ENCODE measurements around the gene PPP2R3A.
"Not testable (repeated sequence)": the region's sequence is repeated elsewhere in the genome, so short reads cannot be mapped to it uniquely, and the experiment has no call there.

PPP2R3A gene

DNA sequence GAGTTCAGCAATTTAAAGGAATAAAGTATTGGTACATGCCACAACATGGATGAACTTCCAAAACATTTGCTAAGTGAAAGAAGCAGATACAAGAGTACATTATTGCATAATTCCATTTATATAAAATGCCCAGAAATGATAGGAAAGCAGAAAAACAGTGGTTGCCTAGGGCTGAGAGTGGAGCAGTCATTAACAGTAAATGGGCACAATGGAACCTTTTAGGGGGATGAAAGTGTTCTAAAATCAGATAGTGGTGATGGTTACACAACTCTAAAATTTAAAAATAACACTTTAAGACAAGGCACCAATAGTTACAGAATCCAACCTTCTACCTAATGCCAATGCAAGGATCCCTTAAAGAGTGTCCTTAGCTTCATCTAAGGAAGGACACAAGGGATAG, 196.0 kb downstream of the PPP2R3A start:
- DNase-seq = no peak

DNA sequence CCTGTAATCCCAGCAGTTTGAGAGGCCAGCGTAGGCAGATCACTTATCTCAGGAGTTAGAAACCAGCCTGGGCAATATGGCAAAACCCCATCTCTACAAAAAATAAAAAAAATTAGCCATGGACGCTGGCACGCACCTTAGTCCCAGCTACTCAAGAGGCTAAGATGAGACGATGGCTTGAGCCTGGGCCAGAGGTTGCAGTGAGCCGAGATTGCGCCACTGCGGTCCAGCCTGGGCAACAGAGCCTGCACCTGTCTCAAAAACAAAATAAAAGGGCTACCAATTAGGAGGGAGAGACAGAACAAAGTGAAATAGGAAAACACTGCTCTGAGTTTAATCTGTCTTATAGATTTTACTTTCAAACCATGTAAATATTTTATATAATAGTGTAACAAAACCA, 196.8 kb downstream of the PPP2R3A start:
- DNase-seq = no peak

DNA sequence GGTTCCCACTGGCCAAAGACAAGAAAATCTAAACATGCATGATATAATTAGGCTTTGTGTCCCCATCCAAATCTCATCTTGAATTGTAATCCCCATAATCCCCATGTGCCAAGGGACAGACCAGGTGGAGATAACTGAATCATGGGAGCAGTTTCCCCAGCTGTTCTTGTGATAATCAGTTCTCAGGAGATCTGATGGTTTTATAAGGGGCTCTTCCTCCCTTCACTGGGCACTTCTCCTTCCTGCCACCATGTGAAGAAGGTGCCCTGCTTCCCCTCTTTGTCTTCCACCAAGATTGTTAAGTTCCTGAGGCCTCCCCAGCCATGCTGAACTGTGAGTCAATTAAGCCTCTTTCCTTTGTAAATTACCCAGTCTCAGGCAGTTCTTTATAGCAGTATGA, 198.1 kb downstream of the PPP2R3A start:
- DNase-seq = peak; percentile 99

DNA sequence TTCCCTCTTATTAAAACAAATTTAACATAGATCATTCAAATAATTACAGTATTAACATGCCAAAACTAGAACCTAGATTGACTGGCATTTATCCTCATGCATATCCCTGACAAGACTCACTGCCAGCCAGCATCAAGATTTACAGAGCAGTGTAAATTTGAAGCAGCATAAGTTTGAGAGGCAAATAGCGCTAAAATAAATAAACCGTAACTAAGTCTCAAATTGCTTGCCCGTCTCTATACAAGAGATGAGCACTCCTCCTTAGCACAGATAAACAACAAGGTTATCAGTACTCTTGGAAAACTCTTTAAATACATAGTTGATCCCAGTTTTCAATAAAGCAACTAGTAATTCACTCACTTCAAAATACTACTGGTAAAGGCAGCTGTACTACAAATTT, 201.0 kb downstream of the PPP2R3A start:
- peak; percentile 24 for DNase-seq

DNA sequence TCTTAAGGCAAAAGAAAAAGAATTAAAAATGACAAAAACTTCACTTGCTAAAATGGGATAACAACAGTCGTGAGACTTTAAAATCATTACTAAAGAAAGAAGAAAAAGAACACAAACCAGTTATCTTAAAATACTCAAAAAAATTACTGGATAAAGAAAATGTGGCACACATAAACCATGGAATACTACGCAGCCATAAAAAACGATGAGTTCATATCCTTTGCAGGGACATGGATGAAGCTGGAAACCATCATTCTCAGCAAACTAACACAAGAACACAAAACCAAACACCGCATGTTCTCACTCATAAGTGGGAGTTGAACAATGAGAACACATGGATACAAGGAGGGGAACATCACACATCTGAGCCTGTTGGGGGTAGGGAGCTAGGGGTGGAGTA, 202.7 kb downstream of the PPP2R3A start:
- DNase-seq = not testable (repeated sequence)

DNA sequence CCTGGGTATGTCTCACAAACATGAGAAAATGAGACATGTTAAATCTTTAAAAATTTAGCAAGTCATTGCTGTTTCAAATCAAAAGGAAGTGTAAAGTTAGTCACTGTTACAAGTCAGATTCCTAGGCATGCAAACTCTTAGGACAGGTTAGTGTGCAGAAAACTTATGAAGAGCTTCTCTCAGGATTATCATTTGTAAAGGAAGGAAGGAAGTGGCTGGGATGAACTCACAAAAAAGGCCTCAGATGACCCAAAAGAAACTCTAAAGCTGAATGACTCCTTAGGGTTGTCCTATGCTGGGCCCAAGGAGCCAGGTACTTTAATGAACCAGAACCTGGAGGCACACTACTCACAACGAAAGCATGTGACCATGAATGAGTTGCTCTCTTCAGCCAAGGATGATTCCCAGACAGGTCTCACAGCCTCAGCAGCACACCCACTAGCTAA, 205.6 kb downstream of the PPP2R3A start:
- no peak for DNase-seq

DNA sequence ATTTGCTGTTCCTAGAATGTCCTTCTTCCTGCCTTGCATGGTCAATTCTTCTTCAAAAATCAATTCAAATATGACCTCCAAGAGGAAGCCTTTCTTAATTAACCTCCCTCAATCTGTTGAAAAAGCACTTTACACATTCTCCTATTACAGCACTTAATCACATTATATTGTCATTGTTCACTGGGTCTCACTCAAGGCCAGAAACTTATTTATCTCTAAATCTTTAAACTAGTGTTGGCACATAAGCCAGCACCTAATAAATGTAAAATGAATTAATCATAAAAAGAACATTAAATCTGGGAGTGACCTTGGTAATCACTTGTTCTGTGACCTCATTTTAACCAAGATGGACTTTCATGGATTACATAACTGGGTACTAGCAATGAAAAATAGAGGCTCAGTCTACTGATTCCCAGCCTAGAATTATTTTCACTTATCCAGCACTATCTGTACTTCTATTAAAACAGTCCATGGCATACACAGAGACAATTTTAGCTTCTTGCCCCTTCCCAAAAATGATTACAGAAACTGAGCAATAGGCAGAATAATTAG, 208.5 kb downstream of the PPP2R3A start:
- DNase-seq = peak; percentile 59

DNA sequence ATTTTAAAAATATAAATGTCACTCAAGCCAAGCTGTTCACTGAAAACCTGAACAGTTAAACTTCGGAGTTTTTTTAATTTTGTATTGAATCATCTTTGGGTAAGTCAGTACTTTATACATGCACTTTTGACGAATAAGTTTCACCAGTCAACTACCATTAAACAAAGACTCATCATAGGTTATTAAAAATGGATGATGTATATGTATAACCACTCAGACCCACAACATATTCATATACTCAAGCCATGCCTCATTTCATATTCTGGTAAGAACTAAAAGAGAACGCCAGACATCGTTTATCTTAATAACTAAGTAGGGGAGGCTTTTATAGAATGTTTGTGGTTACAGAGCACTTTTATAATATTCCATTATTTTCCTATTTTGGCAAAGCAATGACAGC, 212.3 kb downstream of the PPP2R3A start:
- DNase-seq = no peak

DNA sequence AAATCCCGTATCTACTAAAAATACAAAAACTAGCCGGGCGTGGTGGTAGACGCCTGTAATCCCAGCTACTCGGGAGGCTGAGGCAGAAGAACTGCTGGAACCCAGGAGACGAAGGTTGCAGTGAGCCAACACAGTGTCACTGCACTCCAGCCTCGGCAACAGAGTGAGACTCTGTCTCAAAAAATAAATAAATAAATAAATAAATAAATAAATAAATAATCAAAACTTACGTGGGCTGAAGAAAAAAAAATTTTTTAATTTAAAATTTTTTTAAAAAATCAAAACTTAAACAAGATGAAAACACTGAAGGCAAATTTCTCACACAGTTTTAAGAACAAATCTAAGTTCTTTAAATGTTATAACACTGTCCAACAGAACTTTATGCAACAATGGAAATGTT, 216.2 kb downstream of the PPP2R3A start:
- no peak for DNase-seq

DNA sequence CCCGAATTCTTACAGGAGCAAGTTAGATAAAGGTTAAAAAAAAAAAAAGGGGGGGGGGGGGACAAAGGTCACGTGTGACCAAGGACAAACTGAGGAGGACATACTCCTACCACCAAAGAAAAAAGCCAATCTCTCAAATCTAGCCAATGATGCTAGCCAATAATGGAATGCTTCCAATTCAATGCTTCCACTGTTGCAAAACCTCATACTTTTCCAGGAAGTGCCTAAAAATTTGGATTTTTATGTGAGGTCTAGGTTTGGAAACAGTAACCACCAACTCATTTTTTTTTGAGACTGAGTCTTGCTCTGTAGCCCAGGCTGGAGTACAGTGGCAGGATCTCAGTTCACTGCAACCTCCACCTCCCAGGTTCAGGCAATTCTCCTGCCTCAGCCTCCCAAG, 219.2 kb downstream of the PPP2R3A start:
- no peak for DNase-seq

DNA sequence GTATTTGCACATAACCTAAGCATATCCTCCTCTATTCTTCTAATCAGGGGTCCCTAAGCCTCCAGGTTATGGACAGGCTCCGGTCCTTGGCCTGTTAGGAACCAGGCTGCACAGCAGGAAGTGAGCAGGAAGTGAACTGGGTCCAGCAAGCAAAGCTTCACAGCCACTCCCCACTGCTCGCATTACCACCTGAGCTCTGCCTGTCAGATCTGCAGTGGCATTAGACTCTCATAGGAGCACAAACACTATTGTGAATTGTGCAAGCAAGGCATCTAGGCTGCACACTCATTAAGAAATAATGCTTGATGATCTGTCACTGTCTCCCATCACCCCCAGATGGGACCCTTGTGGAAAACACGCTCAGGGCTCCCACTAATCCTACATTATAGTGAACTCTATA, 220.8 kb downstream of the PPP2R3A start:
- DNase-seq = peak; percentile 52

DNA sequence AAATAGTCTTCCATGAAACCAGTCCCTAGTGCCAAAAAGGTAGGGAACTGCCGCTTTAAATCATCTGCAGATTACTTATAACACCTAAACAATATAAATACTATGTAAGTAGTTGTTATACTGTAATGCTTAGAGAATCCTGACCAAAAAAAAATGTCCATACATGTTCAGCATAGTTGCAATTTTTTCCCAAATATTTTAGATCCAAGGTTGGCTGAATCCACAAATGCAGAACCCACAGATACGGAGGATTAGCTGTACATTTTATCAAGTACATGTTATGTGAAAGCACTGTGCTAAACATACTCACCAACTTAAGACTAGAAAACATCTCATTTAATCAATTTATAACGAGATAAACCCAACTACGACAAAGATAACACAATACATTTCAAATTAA, 221.3 kb downstream of the PPP2R3A start:
- no peak for DNase-seq

DNA sequence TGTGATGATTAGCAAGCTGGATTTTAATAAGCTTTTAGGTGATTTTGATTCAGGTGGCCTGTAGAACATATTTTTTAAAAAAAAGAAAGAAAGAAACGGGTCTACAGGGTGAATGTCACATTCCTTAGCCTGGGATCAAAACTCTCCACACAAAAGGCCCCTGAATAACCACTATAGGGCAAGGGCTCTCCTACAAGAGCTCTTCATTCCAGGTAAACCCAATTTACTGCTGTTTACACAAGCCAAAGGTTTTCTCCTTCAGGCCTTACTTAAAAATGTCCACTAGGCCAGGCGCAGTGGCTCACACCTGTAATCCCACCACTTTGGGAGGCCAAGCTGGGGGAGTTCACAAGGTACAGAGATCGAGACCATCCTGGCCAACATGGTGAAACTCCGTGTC, 222.3 kb downstream of the PPP2R3A start:
- peak; percentile 40 for DNase-seq

DNA sequence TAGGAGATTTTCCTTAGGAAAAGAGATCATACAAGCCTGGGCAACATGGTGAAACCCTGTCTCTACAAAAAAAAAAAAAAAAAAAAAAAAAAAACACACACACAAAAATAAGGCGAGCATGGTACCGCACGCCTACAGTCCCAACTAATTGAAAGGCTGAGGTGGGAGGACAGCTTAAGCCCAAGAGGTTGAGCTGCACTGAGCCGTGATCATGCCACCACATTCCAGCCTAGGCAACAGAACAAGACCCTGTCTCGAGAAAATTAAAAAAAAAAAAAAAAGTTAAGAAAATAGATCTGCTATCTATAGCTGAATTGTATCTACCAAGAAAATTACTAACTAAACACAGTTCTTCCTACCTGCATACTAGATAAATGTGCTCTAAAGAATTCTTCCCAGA, 223.5 kb downstream of the PPP2R3A start:
- no peak for DNase-seq

DNA sequence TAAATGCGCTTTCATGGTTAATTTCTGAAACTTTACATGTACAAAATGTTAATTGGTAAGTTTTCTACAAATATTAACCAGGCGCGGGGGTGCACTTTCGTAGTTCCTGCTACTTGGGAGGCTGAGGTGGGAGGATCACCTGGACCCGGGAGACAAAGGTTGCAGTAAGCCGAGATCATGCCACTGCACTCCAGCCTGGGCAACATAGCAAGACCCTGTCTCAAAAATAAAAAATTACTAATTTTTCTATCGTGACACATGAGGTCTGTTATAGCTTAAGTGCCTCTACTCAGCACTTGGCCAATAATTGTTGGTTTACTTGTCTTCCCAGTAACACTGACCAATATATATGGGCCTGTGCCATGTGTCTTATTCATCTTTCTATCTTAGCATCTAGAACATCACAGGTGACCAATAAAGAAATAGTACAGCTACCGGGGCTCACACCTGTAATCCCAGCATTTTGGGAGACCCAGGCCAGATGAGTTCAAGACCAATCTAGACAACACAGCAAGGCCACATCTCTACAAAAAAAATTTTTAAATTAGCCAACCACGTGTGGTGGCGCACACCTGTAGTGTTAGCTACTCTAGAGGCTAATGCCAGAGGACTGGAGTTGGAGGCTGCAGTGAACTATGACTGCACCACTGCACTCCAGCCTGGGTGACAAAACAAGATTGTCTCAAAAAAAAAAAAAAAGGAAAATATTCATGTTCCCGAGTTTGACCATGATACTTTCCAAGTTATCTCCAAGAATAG, 224.5 kb downstream of the PPP2R3A start:
- no peak for DNase-seq

DNA sequence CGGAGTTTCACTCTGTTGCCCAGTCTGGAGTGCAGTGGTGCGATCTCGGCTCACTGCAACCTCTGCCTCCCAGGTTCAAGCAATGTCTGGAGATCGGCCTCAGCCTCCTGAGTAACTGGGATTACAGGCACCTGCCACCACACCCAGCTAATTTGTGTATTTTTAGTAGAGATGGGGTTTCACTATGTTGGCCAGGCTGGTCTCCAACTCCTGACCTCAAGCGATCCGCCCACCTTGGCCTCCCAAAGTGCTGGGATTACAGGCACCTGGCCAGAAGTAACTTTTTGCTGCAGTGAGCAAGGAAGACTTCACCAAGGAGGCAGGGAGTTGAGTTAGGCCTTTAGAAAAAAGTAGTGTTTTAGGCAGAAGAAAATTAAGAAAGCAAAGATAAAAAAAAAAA, 226.7 kb downstream of the PPP2R3A start:
- DNase-seq = not testable (repeated sequence)

DNA sequence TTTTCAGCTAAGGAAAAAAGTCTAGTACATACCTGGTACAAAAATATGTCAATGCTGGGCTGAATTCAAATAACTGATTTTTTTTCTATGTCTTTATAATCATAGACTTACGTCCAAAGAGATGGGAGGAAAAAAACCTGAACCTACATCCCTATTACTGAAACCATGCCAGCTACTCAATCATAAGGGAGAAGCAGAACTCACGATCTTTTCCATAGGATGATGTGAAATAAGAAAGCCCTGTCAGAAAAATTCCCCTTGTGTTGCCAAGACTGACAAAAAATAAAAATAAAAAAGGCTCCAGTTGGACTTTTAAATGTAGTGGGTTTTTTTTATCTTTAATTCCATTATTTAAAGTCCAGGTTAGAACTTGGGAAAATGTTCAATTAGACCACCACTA, 227.3 kb downstream of the PPP2R3A start:
- DNase-seq = peak; percentile 13

DNA sequence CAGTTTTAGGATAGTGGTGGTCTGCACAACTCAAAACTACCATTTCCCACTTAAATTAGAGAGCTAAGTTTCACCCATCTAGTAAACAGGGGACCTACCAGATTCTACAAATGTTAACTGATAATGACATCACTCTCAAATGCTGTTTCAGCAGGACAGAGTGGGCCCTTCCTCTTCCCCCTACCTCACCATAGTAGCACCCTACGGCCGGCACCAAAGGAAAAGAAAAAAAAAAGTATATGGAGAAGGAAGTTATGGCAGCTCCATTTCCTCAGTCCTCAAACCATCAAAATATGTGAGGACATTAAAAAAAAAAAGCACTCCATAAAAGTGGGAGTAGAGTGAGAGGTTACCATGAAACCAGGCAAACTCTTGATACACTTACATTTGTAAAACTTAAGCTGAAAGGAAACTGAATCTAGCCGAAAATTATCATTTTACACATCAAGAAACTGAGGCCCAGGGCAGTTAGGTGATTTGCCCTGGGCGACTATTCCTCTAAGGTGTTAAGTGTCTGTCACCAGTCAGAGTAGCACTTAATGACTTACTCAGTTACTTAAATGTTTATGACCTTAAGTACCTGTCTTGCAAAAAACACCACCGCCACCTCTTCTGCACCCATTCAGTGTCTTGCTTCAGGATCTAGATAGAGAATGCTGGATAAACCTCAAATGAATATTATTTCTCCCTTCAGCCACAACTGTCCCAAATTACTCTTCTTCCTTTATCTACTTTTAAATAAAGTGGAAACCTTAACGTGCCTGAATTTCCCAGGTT, 227.9 kb downstream of the PPP2R3A start:
- peak; percentile 49 for DNase-seq

DNA sequence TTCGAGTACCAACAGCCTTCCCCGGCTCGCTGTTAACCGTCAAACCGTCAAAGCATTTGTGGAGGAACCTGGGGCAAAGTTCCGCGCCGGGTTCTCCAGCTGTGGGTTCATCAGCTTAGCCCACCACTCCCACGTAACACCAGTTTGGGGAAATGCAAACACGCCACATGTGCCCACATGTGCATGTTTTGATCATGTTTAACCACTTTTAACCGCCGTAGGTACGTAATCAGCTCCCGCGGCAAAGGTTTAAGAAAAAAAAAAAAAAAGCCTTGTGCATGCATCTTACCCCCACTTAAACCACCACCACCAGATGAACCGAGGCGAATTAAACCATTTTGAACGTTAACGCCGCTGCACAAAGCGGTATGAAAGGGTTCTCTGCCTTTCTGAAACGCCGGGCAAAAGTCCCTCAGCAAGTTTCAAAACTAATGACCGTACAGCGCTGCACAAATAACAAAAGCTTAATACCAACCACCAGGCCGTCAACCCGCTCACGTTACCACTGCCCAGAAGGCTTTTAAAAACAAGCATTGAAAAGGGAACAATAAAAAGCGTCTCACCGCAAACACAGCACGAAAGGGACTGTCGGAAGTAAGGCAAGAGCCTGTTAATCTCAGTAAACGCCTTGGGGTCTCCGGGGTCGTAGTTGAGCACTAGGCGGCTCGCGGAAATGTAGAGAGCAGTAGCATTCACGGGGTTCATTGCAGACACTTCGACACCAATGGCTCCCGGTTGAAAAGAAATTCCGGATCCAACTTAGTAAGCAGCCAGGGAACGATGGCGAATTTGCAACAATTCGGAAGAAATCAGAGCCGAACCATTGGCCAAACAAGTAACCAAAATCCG, 229.1 kb downstream of the PPP2R3A start:
- peak; percentile 65 for DNase-seq

DNA sequence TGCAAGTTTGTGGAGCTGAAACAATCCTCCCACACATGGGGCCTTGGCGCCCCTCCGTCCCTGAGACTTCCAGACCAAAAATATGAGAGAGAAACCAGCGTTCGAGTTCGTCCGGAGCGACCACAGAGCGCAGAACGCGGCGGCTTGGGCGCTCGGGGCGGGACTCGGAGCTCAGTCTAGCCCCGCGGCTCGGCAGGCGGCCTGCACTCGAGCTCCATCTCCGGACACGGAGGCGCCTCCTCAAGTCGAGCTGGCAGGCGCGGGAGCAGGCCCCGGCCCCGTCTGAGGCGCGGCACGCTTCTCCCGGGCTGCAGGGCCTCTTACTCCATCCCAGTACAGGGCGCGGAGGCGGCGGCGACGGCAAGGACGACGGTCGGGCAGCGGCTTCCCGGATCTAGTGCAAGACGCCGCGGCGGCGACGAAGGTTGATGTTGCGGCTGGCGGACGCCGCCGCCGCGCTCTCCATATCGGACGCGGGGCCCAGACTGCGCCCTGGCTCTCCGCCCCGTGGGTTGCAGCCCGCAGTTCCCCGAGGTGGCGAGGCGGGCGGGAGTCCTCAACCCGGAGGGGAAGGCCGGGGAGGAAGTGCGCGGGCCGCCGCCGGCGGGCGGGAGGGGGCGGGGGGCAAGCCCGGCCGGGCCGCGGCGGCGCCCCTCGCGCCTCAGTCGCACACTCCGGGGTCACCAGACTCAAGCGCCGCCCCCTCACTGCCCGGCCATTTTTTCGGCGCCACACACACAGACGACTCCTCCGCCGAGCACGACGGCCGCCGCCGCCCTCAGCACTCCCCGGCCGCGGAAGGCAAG, 229.9 kb downstream of the PPP2R3A start:
- DNase-seq = peak; percentile 87

DNA sequence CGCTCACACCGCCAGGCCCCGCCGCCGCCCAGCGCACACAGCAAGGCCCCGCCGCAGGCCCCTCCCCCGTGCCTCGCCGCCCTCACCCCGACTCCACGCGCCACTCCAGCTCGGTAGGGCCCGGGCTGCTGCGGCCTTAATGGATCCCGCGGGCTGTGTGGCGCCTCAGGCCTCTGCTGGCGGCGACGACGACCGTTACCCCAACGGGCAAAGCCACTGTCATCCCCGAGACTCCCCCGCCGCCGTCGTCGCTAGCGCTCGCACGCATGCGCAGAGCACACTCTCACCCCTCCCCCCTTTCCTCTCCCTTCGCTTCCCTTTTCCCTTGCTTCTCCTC, 230.5 kb downstream of the PPP2R3A start, which contains the start of gene MSL2:
TSS of gene MSL2 (minus strand) at position 272 of the 337 bp plus-strand sequence. CDS start 1,222 bp downstream, outside the sequence.
- no peak for DNase-seq
